CD4-positive, alpha-beta T cell treated with Interleukin-21 for 1 hour (primary cell): ENCODE data around the gene WWC1.
"Not testable (repeated sequence)": the region's sequence is repeated elsewhere in the genome, so short reads cannot be mapped to it uniquely, and the experiment has no call there.

Source experiments
- DNase-seq: peaks from one replicate; pipeline ENCODE4 v3.0.0-alpha.2; 2020

WWC1 gene

GRCh38 chr5:168286863-168287262, 4.6 kb upstream of the WWC1 start:
- DNase-seq: not testable (repeated sequence)

DNA sequence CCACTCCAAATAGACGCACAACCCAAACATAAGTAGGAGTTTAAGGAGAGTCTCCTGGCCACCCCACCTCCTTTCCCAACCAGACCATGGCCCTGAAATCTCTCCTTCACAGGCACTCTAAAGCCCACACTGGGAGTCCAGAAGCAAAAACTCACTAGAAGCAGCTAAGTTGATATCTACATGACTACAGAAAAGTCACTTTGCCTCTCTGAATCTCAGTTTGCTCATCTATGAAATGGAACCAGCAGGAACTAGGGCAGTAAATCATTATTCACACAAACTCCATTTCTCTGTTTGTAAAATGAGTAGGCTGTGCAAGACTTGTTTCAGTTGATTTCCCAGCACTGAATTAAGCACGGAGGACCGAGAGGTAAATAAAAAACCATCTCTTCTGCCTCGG, 4.1 kb upstream of the WWC1 start:
- DNase-seq: no peak

DNA sequence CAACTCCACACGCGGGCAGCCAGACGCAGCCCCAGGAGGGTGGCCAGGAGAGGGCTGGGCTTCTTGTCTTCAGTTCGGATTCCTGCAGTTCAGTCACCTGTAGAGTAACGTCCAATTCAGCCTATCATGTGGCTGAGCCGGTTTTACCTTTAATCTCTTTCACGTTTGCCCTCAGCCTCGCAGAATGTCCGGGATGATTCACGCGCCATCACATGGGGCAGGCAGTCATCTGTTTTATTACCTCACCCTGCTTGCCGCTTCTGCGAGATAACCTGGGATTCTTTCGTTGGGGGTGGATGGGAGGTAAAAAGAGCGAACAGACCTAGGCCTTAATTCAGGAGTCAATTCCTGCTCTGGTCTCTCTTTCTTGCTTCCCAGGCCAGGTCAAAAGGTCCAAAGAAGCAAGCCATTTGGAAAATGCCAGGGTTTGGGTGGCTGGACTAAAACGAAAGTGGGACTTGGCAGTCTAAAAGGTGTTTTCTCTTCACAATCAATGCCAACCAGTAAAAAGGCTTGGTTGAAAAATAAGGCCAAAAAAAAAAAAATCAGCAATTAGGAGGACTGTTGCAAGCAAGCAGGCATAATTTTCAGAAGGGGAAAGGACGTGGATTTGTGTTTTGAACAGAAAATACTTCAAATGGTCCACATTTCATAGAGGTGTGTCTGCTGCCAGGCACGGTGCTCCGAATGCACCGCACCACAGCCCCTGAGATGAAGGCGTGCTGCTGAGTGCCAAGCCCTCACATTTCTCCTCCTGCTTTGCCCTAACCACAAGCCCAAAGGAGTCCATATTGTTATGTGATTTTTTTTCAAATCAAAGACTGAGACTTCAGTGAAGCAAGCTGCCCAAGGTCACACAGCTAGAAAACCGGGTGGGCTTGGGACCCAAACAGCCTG, 2.8 kb upstream of the WWC1 start:
- DNase-seq: no peak

DNA sequence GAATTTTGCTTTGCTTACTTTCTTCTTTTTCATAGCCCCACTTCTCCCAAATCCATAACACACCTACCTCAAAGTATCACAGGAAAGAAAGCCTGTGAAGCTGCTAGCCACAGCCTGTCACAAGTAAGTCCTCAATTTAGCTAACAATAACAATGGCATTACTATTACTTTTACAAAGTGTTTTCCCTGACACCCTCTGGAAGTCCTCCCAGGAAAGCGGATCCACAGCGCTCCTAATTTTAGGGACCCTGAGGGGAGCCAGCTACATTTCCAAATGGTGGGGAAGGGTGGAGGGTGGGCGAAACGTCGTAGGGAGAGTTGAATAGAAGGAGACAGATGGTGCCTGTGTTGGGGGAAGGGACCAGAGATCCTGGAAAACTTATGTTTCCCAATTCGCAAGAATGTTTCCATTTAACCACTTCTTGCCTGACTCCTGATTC, 523 bp upstream of the WWC1 start:
- no peak for DNase-seq

DNA sequence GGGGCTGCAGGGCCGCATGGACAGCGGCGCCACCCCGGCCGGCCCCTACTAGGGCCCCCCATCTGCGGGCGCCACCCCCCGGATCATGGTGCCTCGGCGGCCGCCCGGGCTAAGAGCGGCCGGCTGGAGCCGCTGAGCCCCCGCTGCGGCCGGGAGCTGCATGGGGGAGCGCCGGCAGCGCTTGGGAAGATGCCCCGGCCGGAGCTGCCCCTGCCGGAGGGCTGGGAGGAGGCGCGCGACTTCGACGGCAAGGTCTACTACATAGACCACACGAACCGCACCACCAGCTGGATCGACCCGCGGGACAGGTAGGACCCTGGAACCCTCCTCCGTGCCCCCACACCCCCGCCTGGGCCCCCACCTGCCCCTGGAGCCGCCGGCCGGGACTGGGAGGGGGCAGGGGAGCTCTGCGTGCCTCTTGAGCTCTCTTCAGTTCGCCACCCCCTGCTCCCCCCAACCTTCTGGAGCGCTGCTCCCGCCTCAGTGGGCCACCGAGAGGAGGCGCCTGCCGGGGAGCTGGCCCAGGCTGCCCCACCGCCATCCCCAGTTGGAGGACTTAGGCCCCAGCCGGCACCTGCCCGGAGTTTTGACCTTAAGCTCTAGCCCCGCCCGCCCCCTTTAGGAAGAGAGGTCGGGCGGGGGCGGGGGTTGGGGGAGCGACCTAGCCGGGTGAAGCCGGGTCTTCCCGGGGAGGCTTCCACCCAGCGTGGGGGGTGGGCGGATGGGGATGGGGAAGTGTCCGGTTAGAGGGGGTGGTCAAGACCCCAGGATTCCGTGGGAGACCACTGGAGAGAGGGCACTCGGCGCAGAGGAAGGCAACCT, 730 bp downstream of the WWC1 start:
- no peak for DNase-seq

DNA sequence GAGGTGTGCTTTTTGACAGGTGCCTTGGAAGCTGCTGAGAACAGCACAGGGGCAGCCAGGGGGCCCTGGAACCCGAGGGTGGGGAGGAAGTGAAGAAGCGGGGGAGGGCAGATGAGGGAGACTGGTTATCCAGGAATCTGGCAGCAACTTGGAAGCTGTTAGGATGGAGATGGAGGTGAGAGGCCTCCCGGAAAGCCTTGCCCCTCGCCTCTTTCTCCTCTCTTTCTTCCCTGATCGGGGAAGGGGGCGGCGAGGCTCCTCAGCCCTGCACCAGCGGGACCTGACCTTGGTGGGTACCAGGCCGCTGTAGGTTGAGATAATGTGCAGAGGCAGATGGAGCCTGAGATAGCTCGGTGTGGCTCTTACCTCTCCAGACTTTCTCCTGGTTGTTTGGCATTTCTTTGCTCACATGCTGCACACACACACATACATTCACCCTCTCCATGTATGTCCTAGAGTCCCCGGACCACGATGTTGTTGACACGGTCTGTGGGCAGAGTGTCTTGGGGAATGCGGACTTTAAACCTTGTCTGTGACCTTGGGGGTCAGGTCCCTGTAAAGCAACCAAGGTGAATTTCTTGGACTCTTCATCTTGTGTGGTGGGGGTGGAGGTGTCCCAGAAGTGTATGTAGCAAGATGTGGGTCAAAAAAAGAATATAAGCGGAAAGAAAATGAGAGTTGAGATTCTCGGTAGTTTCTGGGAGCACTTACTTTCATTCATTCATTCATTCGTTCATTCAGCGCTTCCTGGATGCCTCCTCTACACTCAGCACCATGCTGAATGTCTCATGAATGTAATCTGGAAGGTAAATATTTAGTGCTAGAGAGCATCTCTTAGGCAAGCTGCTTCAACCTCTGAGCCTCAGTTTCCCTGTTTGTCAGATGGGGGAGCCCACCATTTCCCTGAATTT, 1.6 kb downstream of the WWC1 start:
- no peak for DNase-seq

- DNase-seq: no peak
Observed at GRCh38 chr5:168295574-168296201, 4.2 kb downstream of the WWC1 start.

DNA sequence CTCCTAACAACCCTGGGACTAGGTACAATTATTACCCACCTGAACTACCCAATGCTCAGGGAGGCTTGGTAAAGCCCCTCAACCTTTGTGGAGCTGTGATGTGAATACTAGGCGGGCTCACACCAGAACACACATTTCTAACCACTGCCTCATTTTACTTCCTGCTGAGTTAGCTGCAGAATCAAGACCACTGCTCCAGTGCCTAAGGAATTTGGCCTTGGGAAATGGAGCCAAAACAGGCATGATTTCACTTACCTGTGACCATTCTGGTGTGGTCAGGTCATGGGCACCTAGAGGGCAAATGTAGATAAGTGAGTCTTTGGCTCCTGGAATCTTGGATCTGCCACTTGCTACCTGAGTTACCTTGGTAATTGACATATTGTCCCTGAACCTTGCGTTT, 5.2 kb downstream of the WWC1 start:
- no peak for DNase-seq

GRCh38 chr5:168298949-168299348, 7.5 kb downstream of the WWC1 start:
- DNase-seq: no peak

DNA sequence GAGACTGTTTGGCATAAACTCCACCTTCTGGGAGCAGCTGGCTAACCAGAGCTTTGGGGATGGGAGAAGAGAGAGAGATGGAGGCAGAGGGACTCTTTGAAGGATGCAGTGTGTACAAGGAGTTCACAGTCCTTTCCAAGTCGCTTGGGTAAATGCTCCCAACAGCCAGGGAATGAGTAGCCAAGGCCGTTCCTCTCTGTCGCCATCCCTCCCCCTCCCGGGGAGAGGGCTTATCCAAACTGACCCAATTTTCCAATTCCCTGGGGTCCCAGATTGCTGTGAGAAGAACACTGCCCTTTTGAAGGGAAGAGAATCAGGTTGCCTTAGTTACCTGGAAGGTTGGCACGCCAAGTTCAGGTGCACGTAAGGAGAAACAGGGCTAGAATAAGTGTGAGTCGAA, 7.9 kb downstream of the WWC1 start:
- no peak for DNase-seq

DNA sequence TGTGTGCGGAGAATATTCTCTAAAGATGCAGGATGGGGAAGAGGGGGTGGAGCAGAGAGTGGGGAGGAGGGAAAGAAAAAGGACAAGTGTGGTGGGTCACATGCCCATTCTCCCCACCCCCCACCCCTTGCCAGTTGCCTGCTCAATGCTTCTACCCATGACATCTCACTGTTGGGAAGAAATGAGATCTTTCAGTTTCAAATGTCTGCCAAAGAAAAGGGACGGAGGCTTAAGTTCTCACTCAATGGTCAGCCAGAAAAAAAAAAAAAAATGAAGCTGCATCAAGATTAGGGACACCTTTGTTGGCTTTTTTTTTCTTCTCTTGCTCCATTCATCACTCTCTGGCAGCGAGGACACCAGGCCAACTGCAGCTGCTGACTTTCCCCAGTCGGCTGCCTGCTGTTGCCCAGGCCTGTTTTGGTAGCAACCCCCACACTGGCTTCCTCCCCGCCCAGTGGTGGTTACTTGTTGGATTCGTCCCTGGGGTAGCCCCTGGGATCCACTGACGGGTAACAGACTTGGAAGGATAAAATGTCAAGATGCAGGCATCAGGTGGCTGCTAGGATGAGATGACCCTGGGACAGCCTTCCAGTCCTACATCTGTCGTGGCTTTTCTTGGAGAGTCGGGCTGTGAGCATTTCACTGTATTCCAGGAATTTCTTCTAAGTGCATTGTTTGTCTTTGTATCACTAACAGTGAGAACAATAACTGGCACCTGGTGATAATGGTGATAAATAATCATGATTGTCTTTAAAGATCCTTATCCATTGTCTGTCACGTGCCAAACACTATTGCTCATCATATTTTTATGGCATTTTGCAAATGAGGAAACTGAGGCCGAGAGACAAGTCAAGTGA, 9.1 kb downstream of the WWC1 start:
- DNase-seq: no peak

DNA sequence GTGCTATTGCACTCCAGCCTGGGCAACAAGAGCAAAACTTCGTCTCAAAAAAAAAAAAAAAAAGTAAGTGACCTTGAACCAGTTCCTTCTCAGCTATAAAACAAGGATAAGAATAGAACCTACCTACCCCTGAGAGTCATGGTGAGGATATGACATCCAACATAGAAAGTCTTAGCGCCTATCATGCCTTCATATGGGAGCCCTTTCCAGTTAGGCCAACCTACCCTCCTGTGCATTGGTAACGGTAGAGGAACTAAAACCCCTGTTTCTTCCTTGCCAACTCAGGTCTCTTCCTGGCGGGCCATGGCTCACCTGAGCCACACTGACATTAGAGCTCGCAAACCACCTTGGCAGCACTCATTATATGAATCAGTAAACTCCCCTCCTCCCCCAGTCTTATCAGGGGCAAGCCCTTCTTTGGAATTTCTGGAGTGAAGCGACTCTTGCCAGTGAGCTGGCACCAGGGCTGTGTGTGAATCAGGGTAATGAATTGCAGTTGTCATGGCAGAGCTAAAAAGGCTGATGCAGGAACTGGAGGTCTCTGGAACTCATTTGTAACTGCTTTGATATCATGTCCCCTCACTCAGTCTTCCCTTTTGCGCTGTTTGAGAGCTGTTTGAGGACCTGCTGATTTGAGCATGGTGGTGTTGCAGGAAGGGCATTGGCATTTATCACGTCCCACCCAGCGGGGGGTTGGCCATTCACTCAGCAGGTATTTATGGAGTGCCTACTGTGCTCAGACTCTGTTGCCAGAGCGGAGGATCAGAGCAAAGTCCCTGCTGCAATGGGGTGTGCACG, 10.3 kb downstream of the WWC1 start:
- no peak for DNase-seq

- no peak for DNase-seq
Observed at GRCh38 chr5:168302785-168303184, 11.3 kb downstream of the WWC1 start.

GRCh38 chr5:168303393-168304025, 12.1 kb downstream of the WWC1 start:
- no peak for DNase-seq

GRCh38 chr5:168304349-168304748, 12.9 kb downstream of the WWC1 start:
- no peak for DNase-seq

DNA sequence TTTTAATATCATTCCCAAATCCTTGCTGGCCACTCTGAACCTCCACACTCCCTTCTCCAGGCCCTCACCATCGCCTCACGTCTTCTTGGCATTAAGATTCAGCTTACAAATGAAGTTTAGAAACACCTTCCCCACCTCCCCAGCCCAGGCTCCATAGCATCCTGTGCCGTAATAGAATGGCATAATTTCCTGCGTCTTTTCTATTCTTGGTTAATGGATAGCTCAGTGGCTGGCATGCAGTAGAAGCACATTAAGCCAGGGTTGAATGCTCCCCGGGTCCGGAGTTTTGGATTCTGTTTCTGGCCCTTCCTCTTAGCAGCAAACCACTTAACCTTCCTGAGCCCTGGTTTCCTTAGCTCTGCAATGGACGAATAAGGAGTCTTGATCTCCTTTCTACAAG, 13.8 kb downstream of the WWC1 start:
- DNase-seq: no peak

GRCh38 chr5:168307022-168307421, 15.6 kb downstream of the WWC1 start:
- no peak for DNase-seq

DNA sequence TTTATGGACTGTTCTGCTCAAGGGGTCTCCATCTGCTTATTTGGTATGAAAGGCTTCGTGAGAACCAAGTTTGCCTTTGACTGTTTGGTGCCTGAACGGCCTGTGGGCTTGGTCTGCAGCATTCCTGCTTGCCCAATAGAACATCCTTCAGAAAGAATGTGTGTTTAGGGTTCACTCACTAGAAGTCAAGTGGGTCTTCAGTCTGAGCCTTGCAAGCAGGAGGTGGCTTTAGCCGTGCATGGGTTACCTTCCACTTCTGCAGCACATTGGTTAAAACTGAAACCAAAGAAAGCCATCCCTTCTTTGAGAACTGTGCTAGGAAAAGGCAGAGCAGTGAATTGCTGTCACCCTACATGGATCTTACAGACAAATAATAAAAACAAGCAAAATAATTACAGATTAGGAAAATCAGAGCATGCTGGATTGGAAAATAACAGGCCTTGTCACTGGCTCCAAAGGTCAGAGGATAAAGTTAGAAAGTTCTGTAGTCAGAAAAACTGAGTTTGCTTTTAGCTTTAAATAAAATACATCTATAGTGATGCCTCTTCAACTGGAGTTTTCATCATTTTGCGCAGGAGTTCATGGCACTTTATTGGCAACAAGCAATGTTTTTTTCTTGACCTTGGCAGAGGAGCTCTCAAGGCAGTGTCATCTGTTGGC, 16.6 kb downstream of the WWC1 start:
- no peak for DNase-seq

- DNase-seq: no peak
Observed at GRCh38 chr5:168308976-168309598, 17.6 kb downstream of the WWC1 start.
